ENCODE measurements around the gene DAB2IP.

The DAB2IP gene

DNA sequence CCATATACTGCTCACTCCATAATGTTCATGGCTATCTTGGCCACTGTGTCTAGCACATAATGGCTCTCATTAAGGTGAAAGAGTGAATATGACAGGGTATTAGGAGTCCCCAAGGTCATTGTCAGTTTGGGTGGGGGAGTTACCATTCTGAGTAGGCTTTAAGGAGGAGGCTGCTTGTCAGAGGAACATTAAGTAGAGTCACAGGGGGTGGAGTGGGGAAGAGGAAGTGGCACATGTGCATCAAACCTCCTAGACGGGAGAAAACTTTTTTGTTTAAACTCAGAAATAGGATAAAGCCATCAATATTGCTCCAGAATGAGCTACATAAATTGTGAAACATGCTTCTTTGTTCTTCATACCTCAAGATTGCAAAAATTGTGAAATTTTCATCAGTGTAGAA, 45.5 kb downstream of the DAB2IP start:
- H3K9me3 ChIP-seq (ENCODE audit: control insufficient read depth, low read length), result no peaks in the 10 kb centered on the region
- DNase-seq, result no peak
- peaks cover 24% of the 10 kb centered on the region for H3K27me3 ChIP-seq (replicated peaks; ENCODE audit: control insufficient read depth, insufficient read depth, low read length, poor library complexity, severe bottlenecking)
- no peak overlapping the region for H3K4me3 ChIP-seq (ENCODE audit: insufficient read depth, low read depth, low read length, poor library complexity, severe bottlenecking)
- no peak overlapping the region for H3K27ac ChIP-seq (ENCODE audit: insufficient read depth, low read length, poor library complexity, severe bottlenecking)
- peaks cover 3% of the 10 kb centered on the region for H3K4me1 ChIP-seq (ENCODE audit: control insufficient read depth, insufficient read depth, low read length, poor library complexity, severe bottlenecking)
- no peaks in the 10 kb centered on the region for H3K36me3 ChIP-seq (ENCODE audit: control insufficient read depth, insufficient read depth, low read length)

DNA sequence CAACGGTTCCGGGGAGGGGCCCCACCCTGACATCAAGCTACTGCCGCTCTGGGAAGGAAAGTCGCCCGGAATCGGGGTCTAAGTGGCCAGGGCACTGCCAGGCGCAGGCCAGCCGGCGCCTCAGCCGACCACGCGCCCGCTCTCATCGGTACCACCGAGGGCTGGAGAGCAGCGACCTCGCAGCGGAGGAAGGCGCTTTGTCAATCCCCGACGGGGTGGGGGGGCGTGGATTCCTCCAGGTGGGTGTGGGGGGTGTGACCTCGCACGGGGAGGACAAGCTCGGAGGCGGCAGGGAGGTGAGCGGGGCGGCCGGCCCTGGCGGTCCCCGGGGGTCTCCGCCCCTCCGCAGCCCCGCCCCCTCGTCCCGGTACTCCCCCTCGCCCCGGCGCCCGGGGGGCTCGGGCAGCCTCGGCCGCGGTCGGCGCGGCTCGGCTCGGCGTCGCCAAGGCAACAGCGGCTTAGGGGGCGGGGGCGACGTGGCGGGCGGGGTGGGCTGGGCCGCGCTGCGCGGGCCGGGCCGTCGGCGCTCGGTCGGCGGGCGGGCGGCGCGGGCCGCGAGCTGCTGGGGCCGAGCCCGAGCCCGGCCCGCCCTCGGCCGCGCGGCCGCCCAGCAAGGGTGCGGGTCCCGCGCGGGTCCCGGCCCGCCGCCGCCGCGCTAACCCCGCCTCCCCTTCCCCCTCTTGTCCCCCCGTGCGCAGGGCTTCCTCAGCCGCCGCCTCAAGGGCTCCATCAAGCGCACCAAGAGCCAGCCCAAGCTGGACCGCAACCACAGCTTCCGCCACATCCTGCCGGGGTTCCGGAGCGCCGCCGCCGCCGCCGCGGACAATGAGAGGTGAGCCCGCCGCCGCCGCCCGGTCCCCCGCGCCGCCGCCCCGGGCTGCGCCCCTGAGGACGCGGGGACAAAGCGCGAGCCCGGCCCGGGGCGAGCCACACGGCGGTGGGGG, 47.5 kb downstream of the DAB2IP start:
- no peaks in the 10 kb centered on the region for H3K9me3 ChIP-seq (ENCODE audit: control insufficient read depth, low read length)
- DNase-seq, result peak in 2 of 3 donors; percentile 5 to 54
- H3K4me3 ChIP-seq (ENCODE audit: insufficient read depth, low read depth, low read length, poor library complexity, severe bottlenecking), result no peak overlapping the region
- no peak overlapping the region for H3K27ac ChIP-seq (ENCODE audit: insufficient read depth, low read length, poor library complexity, severe bottlenecking)
- peaks cover 24% of the 10 kb centered on the region for H3K27me3 ChIP-seq (replicated peaks; ENCODE audit: control insufficient read depth, insufficient read depth, low read length, poor library complexity, severe bottlenecking)
- H3K4me1 ChIP-seq (ENCODE audit: control insufficient read depth, insufficient read depth, low read length, poor library complexity, severe bottlenecking), result peaks cover 3% of the 10 kb centered on the region
- H3K36me3 ChIP-seq (ENCODE audit: control insufficient read depth, insufficient read depth, low read length), result no peaks in the 10 kb centered on the region

DNA sequence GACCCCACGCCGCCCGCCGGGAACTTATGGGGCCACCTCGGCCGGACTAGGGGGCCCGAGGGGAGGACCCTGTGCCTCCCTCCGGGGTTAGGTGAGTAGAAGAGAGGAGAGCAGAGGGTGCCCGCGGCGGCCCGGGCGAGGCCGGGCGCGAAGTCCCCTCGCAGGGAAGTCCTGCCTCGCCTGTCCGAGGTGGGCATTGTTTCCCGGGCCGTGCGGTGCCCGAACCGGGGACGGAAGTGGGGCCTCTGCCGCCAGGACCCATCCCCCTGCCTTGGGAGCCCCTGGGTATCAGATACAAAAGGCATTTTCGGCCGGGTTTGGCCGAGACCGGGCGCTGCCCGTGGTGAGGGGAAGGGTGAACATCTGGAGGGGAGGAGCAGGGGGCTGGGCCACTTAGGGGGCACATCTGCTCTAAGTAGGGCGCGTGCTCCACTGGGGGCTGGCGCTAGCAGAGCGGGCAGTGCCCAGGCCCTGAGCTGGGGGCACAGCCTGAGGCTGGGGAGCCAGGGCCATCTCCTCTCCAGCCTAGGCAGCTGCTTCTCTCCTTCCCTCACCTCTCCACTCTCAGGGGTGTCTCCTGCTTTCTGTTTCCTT, 48.2 kb downstream of the DAB2IP start:
- Histone ChIP-seq H3K36me3 (ENCODE audit: control insufficient read depth, insufficient read depth, low read length) (no peaks in the 10 kb centered on the region), H3K27me3 (replicated peaks; ENCODE audit: control insufficient read depth, insufficient read depth, low read length, poor library complexity, severe bottlenecking) (peaks cover 24% of the 10 kb centered on the region), H3K4me1 (ENCODE audit: control insufficient read depth, insufficient read depth, low read length, poor library complexity, severe bottlenecking) (peaks cover 3% of the 10 kb centered on the region), H3K4me3 (ENCODE audit: insufficient read depth, low read depth, low read length, poor library complexity, severe bottlenecking) (no peak overlapping the region), H3K9me3 (ENCODE audit: control insufficient read depth, low read length) (no peaks in the 10 kb centered on the region), H3K27ac (ENCODE audit: insufficient read depth, low read length, poor library complexity, severe bottlenecking) (no peak overlapping the region)
- no peak for DNase-seq

- DNase-seq, result no peak
- Histone ChIP-seq H3K9me3 (ENCODE audit: control insufficient read depth, low read length) (no peaks in the 10 kb centered on the region), H3K4me3 (ENCODE audit: insufficient read depth, low read depth, low read length, poor library complexity, severe bottlenecking) (no peak overlapping the region), H3K27ac (ENCODE audit: insufficient read depth, low read length, poor library complexity, severe bottlenecking) (no peak overlapping the region), H3K4me1 (ENCODE audit: control insufficient read depth, insufficient read depth, low read length, poor library complexity, severe bottlenecking) (peaks cover 3% of the 10 kb centered on the region), H3K36me3 (ENCODE audit: control insufficient read depth, insufficient read depth, low read length) (no peaks in the 10 kb centered on the region), H3K27me3 (replicated peaks; ENCODE audit: control insufficient read depth, insufficient read depth, low read length, poor library complexity, severe bottlenecking) (peaks cover 24% of the 10 kb centered on the region)
Measured at GRCh38 chr9:121700165-121700831, 48.9 kb downstream of the DAB2IP start.

GRCh38 chr9:121700832-121701419, 49.5 kb downstream of the DAB2IP start:
- H3K4me1 ChIP-seq (ENCODE audit: control insufficient read depth, insufficient read depth, low read length, poor library complexity, severe bottlenecking), result peaks cover 3% of the 10 kb centered on the region
- no peak overlapping the region for H3K4me3 ChIP-seq (ENCODE audit: insufficient read depth, low read depth, low read length, poor library complexity, severe bottlenecking)
- H3K27me3 ChIP-seq (replicated peaks; ENCODE audit: control insufficient read depth, insufficient read depth, low read length, poor library complexity, severe bottlenecking), result peaks cover 24% of the 10 kb centered on the region
- H3K27ac ChIP-seq (ENCODE audit: insufficient read depth, low read length, poor library complexity, severe bottlenecking), result no peak overlapping the region
- H3K9me3 ChIP-seq (ENCODE audit: control insufficient read depth, low read length), result no peaks in the 10 kb centered on the region
- H3K36me3 ChIP-seq (ENCODE audit: control insufficient read depth, insufficient read depth, low read length), result no peaks in the 10 kb centered on the region
- no peak for DNase-seq

DNA sequence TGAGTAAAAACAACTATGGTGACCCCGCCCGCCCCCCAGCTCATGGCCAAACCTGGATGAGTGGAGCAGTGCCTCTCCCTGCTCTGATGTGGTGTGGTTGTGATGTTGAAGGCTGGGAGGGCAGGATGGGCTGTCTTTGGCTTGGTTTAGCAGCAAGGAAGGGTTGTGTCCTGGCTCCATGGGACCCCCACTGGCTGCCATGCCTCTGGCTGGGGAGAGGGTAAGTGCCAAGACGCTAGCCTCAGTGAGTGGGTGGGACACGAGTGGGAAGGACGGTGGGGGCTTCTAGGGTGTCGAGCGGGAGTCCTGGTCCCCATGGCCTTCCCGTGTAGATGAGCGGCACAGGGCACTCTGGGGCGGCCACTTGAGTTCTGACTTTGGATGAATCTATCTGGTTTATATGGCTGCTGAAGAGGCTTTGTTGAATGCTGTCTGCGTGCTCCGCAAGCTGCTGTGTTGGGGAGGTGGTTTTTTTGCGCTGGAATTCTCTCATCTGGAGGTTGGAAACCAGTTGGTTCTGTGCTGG, 50.4 kb downstream of the DAB2IP start:
- peaks cover 3% of the 10 kb centered on the region for H3K4me1 ChIP-seq (ENCODE audit: control insufficient read depth, insufficient read depth, low read length, poor library complexity, severe bottlenecking)
- DNase-seq, result no peak
- H3K36me3 ChIP-seq (ENCODE audit: control insufficient read depth, insufficient read depth, low read length), result no peaks in the 10 kb centered on the region
- H3K27ac ChIP-seq (ENCODE audit: insufficient read depth, low read length, poor library complexity, severe bottlenecking), result no peak overlapping the region
- H3K9me3 ChIP-seq (ENCODE audit: control insufficient read depth, low read length), result no peaks in the 10 kb centered on the region
- H3K4me3 ChIP-seq (ENCODE audit: insufficient read depth, low read depth, low read length, poor library complexity, severe bottlenecking), result no peak overlapping the region
- H3K27me3 ChIP-seq (replicated peaks; ENCODE audit: control insufficient read depth, insufficient read depth, low read length, poor library complexity, severe bottlenecking), result peaks cover 23% of the 10 kb centered on the region

GRCh38 chr9:121703014-121703734, 51.7 kb downstream of the DAB2IP start:
- no peak overlapping the region for H3K4me3 ChIP-seq (ENCODE audit: insufficient read depth, low read depth, low read length, poor library complexity, severe bottlenecking)
- H3K27me3 ChIP-seq (replicated peaks; ENCODE audit: control insufficient read depth, insufficient read depth, low read length, poor library complexity, severe bottlenecking), result peaks cover 15% of the 10 kb centered on the region
- H3K9me3 ChIP-seq (ENCODE audit: control insufficient read depth, low read length), result no peaks in the 10 kb centered on the region
- H3K36me3 ChIP-seq (ENCODE audit: control insufficient read depth, insufficient read depth, low read length), result no peaks in the 10 kb centered on the region
- H3K4me1 ChIP-seq (ENCODE audit: control insufficient read depth, insufficient read depth, low read length, poor library complexity, severe bottlenecking), result peaks cover 3% of the 10 kb centered on the region
- H3K27ac ChIP-seq (ENCODE audit: insufficient read depth, low read length, poor library complexity, severe bottlenecking), result no peak overlapping the region
- no peak for DNase-seq

DNA sequence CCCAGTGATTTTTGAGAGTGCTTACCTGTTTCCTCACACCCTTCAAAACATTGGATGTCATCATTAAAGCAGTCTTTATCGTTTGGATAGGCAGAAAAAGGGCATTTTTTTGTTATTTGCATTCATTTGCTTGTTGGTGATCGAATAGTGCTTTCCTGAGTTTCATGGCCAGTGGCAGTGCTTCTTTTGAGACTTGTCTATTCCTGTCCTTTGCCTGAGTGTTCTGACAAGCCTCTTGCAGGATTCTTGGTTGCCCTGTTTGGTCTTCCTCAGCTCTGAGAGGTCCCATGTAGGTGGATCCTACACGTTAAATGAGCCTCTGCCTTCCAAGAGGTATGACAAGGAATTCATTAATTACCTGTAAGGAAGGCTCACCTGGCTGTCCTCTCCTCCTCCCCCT, 52.8 kb downstream of the DAB2IP start:
- Histone ChIP-seq H3K4me1 (ENCODE audit: control insufficient read depth, insufficient read depth, low read length, poor library complexity, severe bottlenecking) (no peaks in the 10 kb centered on the region), H3K9me3 (ENCODE audit: control insufficient read depth, low read length) (no peaks in the 10 kb centered on the region)

GRCh38 chr9:121706149-121706750, 54.8 kb downstream of the DAB2IP start:
- Histone ChIP-seq H3K4me3 (ENCODE audit: insufficient read depth, low read depth, low read length, poor library complexity, severe bottlenecking) (no peak overlapping the region), H3K4me1 (ENCODE audit: control insufficient read depth, insufficient read depth, low read length, poor library complexity, severe bottlenecking) (no peaks in the 10 kb centered on the region), H3K27ac (ENCODE audit: insufficient read depth, low read length, poor library complexity, severe bottlenecking) (no peak overlapping the region), H3K27me3 (replicated peaks; ENCODE audit: control insufficient read depth, insufficient read depth, low read length, poor library complexity, severe bottlenecking) (no peaks in the 10 kb centered on the region), H3K9me3 (ENCODE audit: control insufficient read depth, low read length) (no peaks in the 10 kb centered on the region), H3K36me3 (ENCODE audit: control insufficient read depth, insufficient read depth, low read length) (no peaks in the 10 kb centered on the region)
- no peak for DNase-seq

More for the DNA sequence above, 52.8 kb downstream of the DAB2IP start:
- H3K4me3 ChIP-seq (ENCODE audit: insufficient read depth, low read depth, low read length, poor library complexity, severe bottlenecking), result no peak overlapping the region
- no peaks in the 10 kb centered on the region for H3K36me3 ChIP-seq (ENCODE audit: control insufficient read depth, insufficient read depth, low read length)
- H3K27ac ChIP-seq (ENCODE audit: insufficient read depth, low read length, poor library complexity, severe bottlenecking), result no peak overlapping the region
- peaks cover 10% of the 10 kb centered on the region for H3K27me3 ChIP-seq (replicated peaks; ENCODE audit: control insufficient read depth, insufficient read depth, low read length, poor library complexity, severe bottlenecking)
- DNase-seq, result no peak

All from effector memory CD4-positive, alpha-beta T cell (primary cell).